Mesendoderm (in vitro differentiated cells): Measurements from ENCODE around the gene MYL7.

Experiments used
- DNase-seq: peaks from one replicate; pipeline ENCODE4 v3.0.0; 2013
- H2AK5ac ChIP-seq: 2 replicates; pipeline ENCODE4 v1.6.1; 2013; ENCODE audit warnings: low read length, inconsistent platforms
- H2BK120ac ChIP-seq: 2 replicates; pipeline ENCODE4 v1.6.1; 2013; ENCODE audit warnings: low read depth, mild to moderate bottlenecking, low read length, moderate library complexity, mixed read lengths
- H2BK15ac ChIP-seq: replicated peaks from 2 replicates; pipeline ENCODE4 v1.6.1; 2013; ENCODE audit warnings: low read depth, mild to moderate bottlenecking, moderate library complexity
- H2BK5ac ChIP-seq: 2 replicates; pipeline ENCODE4 v1.6.1; 2013; ENCODE audit warnings: low read length, inconsistent platforms
- H3K18ac ChIP-seq: 2 replicates; pipeline ENCODE4 v1.6.1; 2013; ENCODE audit warnings: mild to moderate bottlenecking, low read length, mixed read lengths
- H3K23ac ChIP-seq: one replicate; pipeline ENCODE4 v1.6.1; 2013; ENCODE audit warnings: low read length
- H3K27ac ChIP-seq: 2 replicates; pipeline ENCODE4 v1.5.1; 2013; ENCODE audit warnings: low read depth, mild to moderate bottlenecking, inconsistent platforms, low read length, moderate library complexity
- H3K27me3 ChIP-seq: 2 replicates; pipeline ENCODE4 v1.6.1; 2013; ENCODE audit warnings: low read length, control low read depth, mild to moderate bottlenecking, inconsistent platforms; ENCODE audit not compliant: insufficient read depth, poor library complexity
- H3K36me3 ChIP-seq: 2 replicates; pipeline ENCODE4 v1.6.1; 2013; ENCODE audit warnings: low read length, inconsistent platforms; ENCODE audit not compliant: control insufficient read depth, insufficient read depth
- H3K4ac ChIP-seq: one replicate; pipeline ENCODE4 v1.6.1; 2013; ENCODE audit warnings: low read depth, mild to moderate bottlenecking, low read length, moderate library complexity
- H3K4me1 ChIP-seq: 2 replicates; pipeline ENCODE4 v1.6.1; 2013; ENCODE audit warnings: low read depth, low read length, inconsistent platforms; ENCODE audit not compliant: control insufficient read depth
- H3K4me2 ChIP-seq: 2 replicates; pipeline ENCODE4 v1.6.1; 2013; ENCODE audit warnings: low read length
- H3K4me3 ChIP-seq: 2 replicates; pipeline ENCODE4 v1.5.1; 2013; ENCODE audit warnings: mild to moderate bottlenecking, low read length
- H3K56ac ChIP-seq: one replicate; pipeline ENCODE4 v1.6.1; 2013; ENCODE audit warnings: low read length
- H3K79me1 ChIP-seq: 2 replicates; pipeline ENCODE4 v1.6.1; 2013; ENCODE audit warnings: low read length, inconsistent platforms
- H3K79me2 ChIP-seq: 2 replicates; pipeline ENCODE4 v1.6.1; 2013; ENCODE audit warnings: mild to moderate bottlenecking, low read length; ENCODE audit not compliant: control insufficient read depth, insufficient read depth
- H3K9ac ChIP-seq: 2 replicates; pipeline ENCODE4 v1.6.1; 2013; ENCODE audit warnings: low read length, inconsistent platforms
- H4K5ac ChIP-seq: one replicate; pipeline ENCODE4 v1.6.1; 2013; ENCODE audit warnings: low read length
- H4K8ac ChIP-seq: one replicate; pipeline ENCODE4 v1.6.1; 2013; ENCODE audit warnings: low read depth, mild to moderate bottlenecking, control low read depth, low read length, moderate library complexity
- WGBS: extraction: QIAGEN DNeasy Blood & Tissue Kit; methylation state at CpG from one replicate; pipeline ENCODE4 v1.1.7; 2013; ENCODE audit warnings: low lambda C conversion rate, missing lambda C conversion rate; ENCODE audit not compliant: insufficient coverage; ENCODE audit errors: extremely low coverage; 5-methylcytosine and 5-hydroxymethylcytosine counted together

Gene MYL7

DNA sequence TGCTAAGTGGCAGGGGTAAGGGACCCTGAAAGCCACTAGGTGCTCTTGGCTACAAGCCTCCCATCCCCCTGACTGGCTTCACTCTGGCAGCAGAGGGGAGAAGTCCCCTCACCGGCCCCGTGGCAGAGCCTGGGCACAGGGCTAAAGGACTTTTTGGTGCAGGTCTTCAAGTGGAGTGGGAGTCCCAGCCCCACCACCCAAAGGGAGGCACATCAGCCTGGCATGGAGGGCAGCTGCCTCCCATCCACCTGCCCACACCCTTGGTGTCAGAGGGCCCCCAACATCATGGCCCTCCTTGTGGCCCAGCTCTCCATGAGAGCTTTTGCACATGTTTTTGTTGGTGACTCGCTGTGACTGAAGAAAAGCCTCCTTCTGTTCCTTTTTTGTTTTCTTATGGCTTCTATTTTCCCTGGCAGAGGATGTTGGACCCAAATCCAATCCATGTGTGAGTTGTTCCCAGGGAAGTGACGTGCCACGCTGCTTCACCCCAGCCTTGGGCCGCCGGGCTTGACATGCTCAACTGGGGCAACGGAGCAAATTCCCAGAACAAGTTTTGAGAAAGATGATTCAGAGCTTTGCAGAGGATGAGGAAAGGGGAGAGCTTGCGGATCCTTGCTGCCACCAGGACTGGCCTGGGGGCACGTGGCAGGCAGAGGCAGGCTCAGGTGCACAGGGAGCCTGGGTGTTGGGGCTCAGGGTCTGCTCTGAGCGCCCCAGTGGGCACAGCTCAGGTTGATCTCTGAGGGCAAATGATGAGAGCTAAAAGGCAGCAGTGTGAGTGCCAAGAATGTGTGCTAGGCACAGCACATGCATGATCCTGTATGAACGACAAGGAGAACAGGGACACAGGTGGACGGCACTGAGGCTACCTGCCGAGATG, 38.9 kb downstream of the MYL7 start:
- no peaks in the 10 kb centered on the region for H3K4me1 ChIP-seq

DNA sequence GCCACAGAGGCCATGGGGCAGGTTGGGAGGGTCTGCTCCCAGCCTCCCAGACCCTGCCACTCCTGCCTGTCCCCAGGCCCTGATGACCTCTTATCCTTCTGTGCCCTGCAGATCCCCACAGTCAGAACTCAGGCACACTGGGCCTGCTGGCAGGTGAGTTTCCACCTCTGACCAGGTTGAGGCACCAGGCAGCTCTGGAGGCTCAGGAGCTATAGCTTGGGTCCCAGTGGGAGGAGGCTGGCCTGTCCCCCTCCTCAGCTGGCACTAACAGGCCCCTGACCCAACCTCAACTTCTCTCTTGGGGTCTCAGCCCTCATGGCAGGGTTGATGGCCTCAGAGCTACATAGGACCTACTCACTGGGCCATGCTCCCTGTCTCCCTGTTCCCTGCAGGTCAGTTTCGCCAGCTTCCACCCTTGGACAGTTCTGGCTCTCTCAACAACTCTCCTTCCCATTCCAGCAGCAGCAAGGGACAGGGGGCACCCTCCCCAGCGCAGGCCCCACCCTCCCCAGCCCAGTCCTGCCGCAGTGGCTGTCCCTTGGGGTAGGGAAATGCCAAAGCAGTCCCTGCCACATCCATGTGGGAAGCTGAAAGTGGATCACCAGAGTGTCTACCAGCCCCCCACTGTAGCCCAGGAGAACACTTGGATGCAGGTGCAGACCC, 39.7 kb downstream of the MYL7 start:
- no peak overlapping the region for H3K4ac ChIP-seq
- no peaks in the 10 kb centered on the region for H3K79me2 ChIP-seq
- H3K27me3 ChIP-seq, result no peaks in the 10 kb centered on the region
- H3K9ac ChIP-seq, result no peak overlapping the region
- H3K4me3 ChIP-seq, result no peak overlapping the region
- H3K36me3 ChIP-seq, result no peaks in the 10 kb centered on the region
- no peak overlapping the region for H3K18ac ChIP-seq
- no peak overlapping the region for H2BK15ac ChIP-seq
- H2BK5ac ChIP-seq, result no peak overlapping the region
- no CpG with 5 or more reads among the region's 3 CpGs for WGBS
- H4K8ac ChIP-seq, result no peak overlapping the region
- H4K5ac ChIP-seq, result no peak overlapping the region
- no peak overlapping the region for H2AK5ac ChIP-seq
- H3K79me1 ChIP-seq, result no peaks in the 10 kb centered on the region
- no peak overlapping the region for H3K56ac ChIP-seq
- no peak for DNase-seq
- no peaks in the 10 kb centered on the region for H3K4me1 ChIP-seq
- H3K27ac ChIP-seq, result no peak overlapping the region
- no peak overlapping the region for H3K4me2 ChIP-seq
- no peak overlapping the region for H2BK120ac ChIP-seq
- no peak overlapping the region for H3K23ac ChIP-seq

More for the DNA sequence above, 38.9 kb downstream of the MYL7 start:
- H4K8ac ChIP-seq, result no peak overlapping the region
- WGBS, result no CpG with 5 or more reads among the region's 14 CpGs
- no peak overlapping the region for H4K5ac ChIP-seq
- H3K27me3 ChIP-seq, result no peaks in the 10 kb centered on the region
- no peaks in the 10 kb centered on the region for H3K79me1 ChIP-seq
- H3K56ac ChIP-seq, result no peak overlapping the region
- H2AK5ac ChIP-seq, result no peak overlapping the region
- no peak overlapping the region for H3K23ac ChIP-seq
- no peak overlapping the region for H3K4ac ChIP-seq
- no peak overlapping the region for H3K9ac ChIP-seq
- H3K4me3 ChIP-seq, result no peak overlapping the region
- no peak overlapping the region for H3K18ac ChIP-seq
- DNase-seq, result no peak
- no peak overlapping the region for H2BK5ac ChIP-seq
- H3K36me3 ChIP-seq, result no peaks in the 10 kb centered on the region
- no peak overlapping the region for H2BK120ac ChIP-seq
- H3K79me2 ChIP-seq, result no peaks in the 10 kb centered on the region
- H3K4me2 ChIP-seq, result no peak overlapping the region
- H3K27ac ChIP-seq, result no peak overlapping the region
- H2BK15ac ChIP-seq, result no peak overlapping the region

DNA sequence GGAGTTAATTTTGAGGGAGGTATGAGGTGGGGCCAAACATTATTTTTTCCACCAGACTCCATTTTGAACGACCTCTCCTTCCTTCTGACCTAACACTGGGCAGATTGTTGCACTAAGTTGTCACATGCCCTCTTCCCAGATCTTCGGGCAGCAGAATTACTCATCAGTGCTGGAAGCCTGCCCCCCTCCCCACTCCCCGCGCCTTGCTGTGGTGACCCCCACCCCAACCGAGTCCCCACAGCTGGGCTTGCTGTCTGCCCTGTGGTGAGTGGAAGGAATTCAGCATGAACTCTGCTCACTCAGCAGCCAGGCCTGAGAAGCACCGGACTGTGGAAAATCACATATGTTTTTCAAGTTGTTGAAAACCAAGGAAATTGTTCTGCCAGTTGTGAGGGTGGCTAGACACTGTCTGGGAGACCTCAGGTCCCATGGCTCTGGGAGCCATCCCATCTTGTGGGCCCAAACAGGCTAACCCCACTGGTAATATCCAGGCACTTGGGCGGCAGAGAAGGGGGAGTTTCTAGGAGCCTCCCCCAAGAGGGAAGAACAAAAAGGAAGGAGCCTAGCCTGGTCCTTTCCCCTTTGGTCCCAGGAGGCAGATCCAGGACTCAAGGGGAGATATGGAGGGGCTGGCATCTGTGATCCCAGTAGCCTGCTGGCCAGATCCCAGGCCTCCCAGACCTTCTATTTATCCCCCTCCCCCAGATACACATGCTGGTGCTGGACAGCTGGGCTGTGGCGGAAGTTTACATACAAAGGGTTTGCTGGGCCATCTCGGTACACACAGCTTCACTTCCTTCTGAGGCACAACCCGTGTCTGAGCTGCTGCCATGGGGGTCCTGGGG, 40.5 kb downstream of the MYL7 start:
- no peak overlapping the region for H4K8ac ChIP-seq
- H3K27ac ChIP-seq, result no peak overlapping the region
- H3K36me3 ChIP-seq, result no peaks in the 10 kb centered on the region
- no peak overlapping the region for H3K4ac ChIP-seq
- H3K4me2 ChIP-seq, result no peak overlapping the region
- H3K9ac ChIP-seq, result no peak overlapping the region
- no peaks in the 10 kb centered on the region for H3K79me1 ChIP-seq
- no peak overlapping the region for H2AK5ac ChIP-seq
- no peaks in the 10 kb centered on the region for H3K79me2 ChIP-seq
- WGBS, result no CpG with 5 or more reads among the region's 10 CpGs
- no peak overlapping the region for H2BK5ac ChIP-seq
- H4K5ac ChIP-seq, result no peak overlapping the region
- no peak overlapping the region for H3K23ac ChIP-seq
- H3K4me1 ChIP-seq, result no peaks in the 10 kb centered on the region
- no peak for DNase-seq
- H3K18ac ChIP-seq, result no peak overlapping the region
- no peak overlapping the region for H2BK15ac ChIP-seq
- no peak overlapping the region for H3K4me3 ChIP-seq
- H2BK120ac ChIP-seq, result no peak overlapping the region
- H3K56ac ChIP-seq, result no peak overlapping the region
- no peaks in the 10 kb centered on the region for H3K27me3 ChIP-seq

DNA sequence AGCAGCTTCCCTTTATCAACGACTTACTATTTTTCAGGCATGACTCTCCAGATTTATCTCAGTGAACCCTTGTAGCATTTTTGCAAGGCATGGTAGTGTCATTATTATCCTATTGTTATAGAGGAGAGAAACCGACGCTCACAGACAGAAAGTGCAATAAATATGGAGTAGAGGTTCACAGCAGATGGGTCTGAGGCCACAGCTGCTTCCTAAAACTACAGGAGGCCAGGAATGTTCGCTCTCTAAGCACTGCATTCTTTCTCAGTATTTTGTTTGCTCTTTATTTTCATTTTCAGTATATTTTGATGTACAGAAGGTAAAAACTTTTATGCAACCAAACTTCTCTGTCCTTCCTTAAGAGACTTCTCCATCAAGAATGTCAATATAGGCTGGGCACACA, 41.5 kb downstream of the MYL7 start:
- no peak overlapping the region for H2BK5ac ChIP-seq
- H3K56ac ChIP-seq, result no peak overlapping the region
- H3K36me3 ChIP-seq, result no peaks in the 10 kb centered on the region
- H3K4ac ChIP-seq, result no peak overlapping the region
- H3K23ac ChIP-seq, result no peak overlapping the region
- no peak for DNase-seq
- no peaks in the 10 kb centered on the region for H3K79me2 ChIP-seq
- H2BK120ac ChIP-seq, result no peak overlapping the region
- H2AK5ac ChIP-seq, result no peak overlapping the region
- no peak overlapping the region for H3K18ac ChIP-seq
- no peak overlapping the region for H3K27ac ChIP-seq
- H3K79me1 ChIP-seq, result no peaks in the 10 kb centered on the region
- H3K4me3 ChIP-seq, result no peak overlapping the region
- no peak overlapping the region for H2BK15ac ChIP-seq
- no peak overlapping the region for H3K4me2 ChIP-seq
- H3K27me3 ChIP-seq, result no peaks in the 10 kb centered on the region
- no peak overlapping the region for H4K5ac ChIP-seq
- no CpG with 5 or more reads among the region's 4 CpGs for WGBS
- H3K9ac ChIP-seq, result no peak overlapping the region
- H4K8ac ChIP-seq, result no peak overlapping the region
- H3K4me1 ChIP-seq, result no peaks in the 10 kb centered on the region

DNA sequence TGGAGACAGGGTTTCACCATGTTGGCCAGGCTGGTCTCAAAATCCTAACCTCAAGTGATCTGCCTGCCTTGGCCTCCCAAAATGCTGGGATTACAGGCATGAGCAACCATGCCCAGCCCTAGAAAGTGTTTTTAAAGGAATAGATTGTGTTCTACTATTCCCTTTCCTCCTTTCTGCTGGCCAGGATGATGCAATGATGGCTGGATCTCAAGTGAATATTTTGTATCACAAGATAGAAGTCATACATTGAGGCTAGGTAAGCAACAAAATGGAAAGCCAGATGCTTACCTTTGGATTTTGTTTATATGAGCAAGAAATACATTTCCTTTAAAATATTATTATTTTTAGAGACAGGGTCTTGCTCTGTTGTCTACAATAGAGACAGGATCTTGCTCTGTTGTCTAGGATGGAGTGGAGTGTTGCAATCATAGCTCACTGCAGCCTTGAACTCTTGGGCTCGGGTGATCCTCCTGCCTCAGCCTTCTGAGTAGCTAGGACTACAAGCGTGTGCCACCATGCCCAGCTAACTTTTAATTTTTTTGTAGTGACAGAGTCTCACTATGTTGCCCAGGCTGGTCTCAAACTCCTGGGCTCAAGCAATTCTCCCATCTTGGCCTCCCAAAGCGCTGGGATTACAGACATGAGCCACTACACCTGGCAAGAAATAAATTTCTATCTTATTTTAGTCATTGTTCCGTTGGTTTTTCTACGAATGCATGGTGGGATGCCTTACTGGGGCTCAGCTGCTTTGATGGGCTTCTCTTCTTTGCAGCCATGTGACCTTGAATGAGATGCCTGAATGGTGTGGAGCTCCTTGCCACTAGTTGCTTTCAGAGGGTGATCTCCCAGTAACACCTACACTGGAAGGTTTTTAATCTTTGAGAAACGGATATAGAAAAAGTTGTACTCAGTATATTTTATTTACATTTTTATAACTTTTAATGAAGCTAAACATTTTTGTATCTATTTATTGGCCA, 42.8 kb downstream of the MYL7 start:
- H3K9ac ChIP-seq, result no peak overlapping the region
- H2BK15ac ChIP-seq, result no peak overlapping the region
- H3K4ac ChIP-seq, result no peak overlapping the region
- H2AK5ac ChIP-seq, result no peak overlapping the region
- no CpG with 5 or more reads among the region's 6 CpGs for WGBS
- no peak overlapping the region for H3K4me3 ChIP-seq
- no peak overlapping the region for H3K18ac ChIP-seq
- DNase-seq, result no peak
- H3K36me3 ChIP-seq, result no peaks in the 10 kb centered on the region
- no peak overlapping the region for H4K8ac ChIP-seq
- no peak overlapping the region for H4K5ac ChIP-seq
- no peak overlapping the region for H3K27ac ChIP-seq
- H2BK5ac ChIP-seq, result no peak overlapping the region
- H3K4me2 ChIP-seq, result no peak overlapping the region
- no peaks in the 10 kb centered on the region for H3K79me1 ChIP-seq
- no peak overlapping the region for H3K56ac ChIP-seq
- H3K23ac ChIP-seq, result no peak overlapping the region
- H2BK120ac ChIP-seq, result no peak overlapping the region
- H3K79me2 ChIP-seq, result no peaks in the 10 kb centered on the region
- no peaks in the 10 kb centered on the region for H3K27me3 ChIP-seq
- no peaks in the 10 kb centered on the region for H3K4me1 ChIP-seq
